Measurements from ENCODE around the gene GAPDH.

The GAPDH gene

GRCh38 chr12:6563448-6564050 is 29.2 kb downstream of the GAPDH start:
- peaks cover 45% of the 10 kb centered on the region; the same call in 1 of the 2 replicates for H3K36me3 ChIP-seq (ENCODE audit: insufficient read depth, low read length)
- no peak overlapping the region for H3K4me3 ChIP-seq (ENCODE audit: low read depth, low read length)
- H3K27ac ChIP-seq (ENCODE audit: low read depth, low read length), result no peak overlapping the region
- H2AFZ ChIP-seq (ENCODE audit: low read length, unreplicated experiment), result no peak overlapping the region
- H3K4me1 ChIP-seq (ENCODE audit: control insufficient read depth, insufficient read depth, low read length, unreplicated experiment), result no peaks in the 10 kb centered on the region
- H3K27me3 ChIP-seq (ENCODE audit: insufficient read depth, low read length), result no peaks in the 10 kb centered on the region
- H3K79me2 ChIP-seq (ENCODE audit: control insufficient read depth, insufficient read depth, low read length, unreplicated experiment), result peaks cover 36% of the 10 kb centered on the region

- peaks cover 22% of the 10 kb centered on the region; the same call in 1 of the 2 replicates for H3K36me3 ChIP-seq (ENCODE audit: insufficient read depth, low read length)
- no peaks in the 10 kb centered on the region for H3K27me3 ChIP-seq (ENCODE audit: insufficient read depth, low read length)
- H3K4me3 ChIP-seq (ENCODE audit: low read depth, low read length), result peak overlapping the region; percentile 82
- H3K4me1 ChIP-seq (ENCODE audit: control insufficient read depth, insufficient read depth, low read length, unreplicated experiment), result peaks cover 3% of the 10 kb centered on the region
- no peak overlapping the region for H2AFZ ChIP-seq (ENCODE audit: low read length, unreplicated experiment)
- peaks cover 30% of the 10 kb centered on the region for H3K79me2 ChIP-seq (ENCODE audit: control insufficient read depth, insufficient read depth, low read length, unreplicated experiment)
- H3K27ac ChIP-seq (ENCODE audit: low read depth, low read length), result no peak overlapping the region
Measured at GRCh38 chr12:6567112-6567670, 32.9 kb downstream of the GAPDH start.

- peaks cover 22% of the 10 kb centered on the region for H3K79me2 ChIP-seq (ENCODE audit: control insufficient read depth, insufficient read depth, low read length, unreplicated experiment)
- peaks cover 3% of the 10 kb centered on the region for H3K4me1 ChIP-seq (ENCODE audit: control insufficient read depth, insufficient read depth, low read length, unreplicated experiment)
- H3K36me3 ChIP-seq (ENCODE audit: insufficient read depth, low read length), result peaks cover 19% of the 10 kb centered on the region
- no peaks in the 10 kb centered on the region for H3K27me3 ChIP-seq (ENCODE audit: insufficient read depth, low read length)
- H3K27ac ChIP-seq (ENCODE audit: low read depth, low read length), result no peak overlapping the region
- H2AFZ ChIP-seq (ENCODE audit: low read length, unreplicated experiment), result no peak overlapping the region
- no peak overlapping the region; the same call in 1 of the 2 replicates for H3K4me3 ChIP-seq (ENCODE audit: low read depth, low read length)
Measured at GRCh38 chr12:6569312-6569711, 35.0 kb downstream of the GAPDH start.

GRCh38 chr12:6569786-6570185 is 35.5 kb downstream of the GAPDH start:
- H3K4me1 ChIP-seq (ENCODE audit: control insufficient read depth, insufficient read depth, low read length, unreplicated experiment), result peaks cover 3% of the 10 kb centered on the region
- no peak overlapping the region for H2AFZ ChIP-seq (ENCODE audit: low read length, unreplicated experiment)
- peaks cover 22% of the 10 kb centered on the region for H3K79me2 ChIP-seq (ENCODE audit: control insufficient read depth, insufficient read depth, low read length, unreplicated experiment)
- H3K36me3 ChIP-seq (ENCODE audit: insufficient read depth, low read length), result peaks cover 22% of the 10 kb centered on the region
- no peaks in the 10 kb centered on the region for H3K27me3 ChIP-seq (ENCODE audit: insufficient read depth, low read length)
- H3K4me3 ChIP-seq (ENCODE audit: low read depth, low read length), result no peak overlapping the region
- H3K27ac ChIP-seq (ENCODE audit: low read depth, low read length), result no peak overlapping the region

- no peaks in the 10 kb centered on the region for H3K27me3 ChIP-seq (ENCODE audit: insufficient read depth, low read length)
- no peak overlapping the region for H3K27ac ChIP-seq (ENCODE audit: low read depth, low read length)
- H3K36me3 ChIP-seq (ENCODE audit: insufficient read depth, low read length), result peaks cover 23% of the 10 kb centered on the region
- no peak overlapping the region for H3K4me3 ChIP-seq (ENCODE audit: low read depth, low read length)
- peaks cover 22% of the 10 kb centered on the region for H3K79me2 ChIP-seq (ENCODE audit: control insufficient read depth, insufficient read depth, low read length, unreplicated experiment)
- peaks cover 3% of the 10 kb centered on the region for H3K4me1 ChIP-seq (ENCODE audit: control insufficient read depth, insufficient read depth, low read length, unreplicated experiment)
- no peak overlapping the region for H2AFZ ChIP-seq (ENCODE audit: low read length, unreplicated experiment)
Measured at GRCh38 chr12:6570264-6570887, 36.1 kb downstream of the GAPDH start.

- Histone ChIP-seq H3K27me3 (ENCODE audit: insufficient read depth, low read length) (no peaks in the 10 kb centered on the region), H3K4me3 (ENCODE audit: low read depth, low read length) (no peak overlapping the region), H3K79me2 (ENCODE audit: control insufficient read depth, insufficient read depth, low read length, unreplicated experiment) (no peaks in the 10 kb centered on the region), H3K36me3 (ENCODE audit: insufficient read depth, low read length) (peaks cover 30% of the 10 kb centered on the region), H3K27ac (ENCODE audit: low read depth, low read length) (no peak overlapping the region), H3K4me1 (ENCODE audit: control insufficient read depth, insufficient read depth, low read length, unreplicated experiment) (peaks cover 3% of the 10 kb centered on the region), H2AFZ (ENCODE audit: low read length, unreplicated experiment) (no peak overlapping the region)
Measured at GRCh38 chr12:6573001-6573400, 38.7 kb downstream of the GAPDH start.

GRCh38 chr12:6574576-6575295 is 40.4 kb downstream of the GAPDH start:
- H3K27me3 ChIP-seq (ENCODE audit: insufficient read depth, low read length), result no peaks in the 10 kb centered on the region
- no peak overlapping the region for H3K4me3 ChIP-seq (ENCODE audit: low read depth, low read length)
- H2AFZ ChIP-seq (ENCODE audit: low read length, unreplicated experiment), result no peak overlapping the region
- peaks cover 38% of the 10 kb centered on the region for H3K36me3 ChIP-seq (ENCODE audit: insufficient read depth, low read length)
- H3K79me2 ChIP-seq (ENCODE audit: control insufficient read depth, insufficient read depth, low read length, unreplicated experiment), result no peaks in the 10 kb centered on the region
- H3K27ac ChIP-seq (ENCODE audit: low read depth, low read length), result no peak overlapping the region
- peaks cover 3% of the 10 kb centered on the region for H3K4me1 ChIP-seq (ENCODE audit: control insufficient read depth, insufficient read depth, low read length, unreplicated experiment)

GRCh38 chr12:6575648-6576047 is 41.3 kb downstream of the GAPDH start:
- no peaks in the 10 kb centered on the region for H3K4me1 ChIP-seq (ENCODE audit: control insufficient read depth, insufficient read depth, low read length, unreplicated experiment)
- no peaks in the 10 kb centered on the region for H3K79me2 ChIP-seq (ENCODE audit: control insufficient read depth, insufficient read depth, low read length, unreplicated experiment)
- peaks cover 35% of the 10 kb centered on the region for H3K36me3 ChIP-seq (ENCODE audit: insufficient read depth, low read length)

GRCh38 chr12:6582196-6582595 is 47.9 kb downstream of the GAPDH start:
- Histone ChIP-seq H3K4me1 (ENCODE audit: control insufficient read depth, insufficient read depth, low read length, unreplicated experiment) (peaks cover 9% of the 10 kb centered on the region), H3K27ac (ENCODE audit: low read depth, low read length) (no peak overlapping the region), H3K79me2 (ENCODE audit: control insufficient read depth, insufficient read depth, low read length, unreplicated experiment) (no peaks in the 10 kb centered on the region), H2AFZ (ENCODE audit: low read length, unreplicated experiment) (no peak overlapping the region), H3K4me3 (ENCODE audit: low read depth, low read length) (no peak overlapping the region), H3K36me3 (ENCODE audit: insufficient read depth, low read length) (peaks cover 42% of the 10 kb centered on the region), H3K27me3 (ENCODE audit: insufficient read depth, low read length) (no peaks in the 10 kb centered on the region)

More at GRCh38 chr12:6575648-6576047, 41.3 kb downstream of the GAPDH start:
- no peak overlapping the region for H2AFZ ChIP-seq (ENCODE audit: low read length, unreplicated experiment)
- no peak overlapping the region for H3K4me3 ChIP-seq (ENCODE audit: low read depth, low read length)
- H3K27me3 ChIP-seq (ENCODE audit: insufficient read depth, low read length), result no peaks in the 10 kb centered on the region
- no peak overlapping the region for H3K27ac ChIP-seq (ENCODE audit: low read depth, low read length)

GRCh38 chr12:6582959-6583358 is 48.6 kb downstream of the GAPDH start:
- H3K79me2 ChIP-seq (ENCODE audit: control insufficient read depth, insufficient read depth, low read length, unreplicated experiment), result no peaks in the 10 kb centered on the region
- H3K27me3 ChIP-seq (ENCODE audit: insufficient read depth, low read length), result no peaks in the 10 kb centered on the region
- no peak overlapping the region for H2AFZ ChIP-seq (ENCODE audit: low read length, unreplicated experiment)
- peaks cover 12% of the 10 kb centered on the region for H3K4me1 ChIP-seq (ENCODE audit: control insufficient read depth, insufficient read depth, low read length, unreplicated experiment)
- H3K36me3 ChIP-seq (ENCODE audit: insufficient read depth, low read length), result peaks cover 46% of the 10 kb centered on the region
- H3K4me3 ChIP-seq (ENCODE audit: low read depth, low read length), result no peak overlapping the region
- H3K27ac ChIP-seq (ENCODE audit: low read depth, low read length), result no peak overlapping the region
